Measurements from ENCODE around the gene MIA3.

MIA3 gene

DNA sequence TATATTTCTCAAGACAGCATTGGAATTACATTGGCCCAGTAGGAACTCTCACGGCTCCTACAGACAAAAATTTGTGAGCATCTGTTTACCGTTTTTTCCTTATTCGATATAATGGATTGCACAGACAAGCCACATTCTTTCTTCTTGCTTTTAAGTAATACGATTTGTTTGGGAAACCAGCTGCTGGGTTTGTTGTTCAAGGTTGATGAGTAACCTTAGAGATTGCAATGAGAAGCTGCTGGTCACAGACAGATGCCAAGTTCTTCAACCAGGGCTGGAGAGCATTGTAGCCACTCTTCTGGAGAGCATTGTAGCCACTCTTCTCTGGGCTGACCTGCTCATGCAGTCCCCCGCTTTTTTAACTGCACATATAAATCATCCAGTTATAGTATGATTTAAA, 1.4 kb upstream of the MIA3 start:
- no peak overlapping the region for H3K4me2 ChIP-seq

DNA sequence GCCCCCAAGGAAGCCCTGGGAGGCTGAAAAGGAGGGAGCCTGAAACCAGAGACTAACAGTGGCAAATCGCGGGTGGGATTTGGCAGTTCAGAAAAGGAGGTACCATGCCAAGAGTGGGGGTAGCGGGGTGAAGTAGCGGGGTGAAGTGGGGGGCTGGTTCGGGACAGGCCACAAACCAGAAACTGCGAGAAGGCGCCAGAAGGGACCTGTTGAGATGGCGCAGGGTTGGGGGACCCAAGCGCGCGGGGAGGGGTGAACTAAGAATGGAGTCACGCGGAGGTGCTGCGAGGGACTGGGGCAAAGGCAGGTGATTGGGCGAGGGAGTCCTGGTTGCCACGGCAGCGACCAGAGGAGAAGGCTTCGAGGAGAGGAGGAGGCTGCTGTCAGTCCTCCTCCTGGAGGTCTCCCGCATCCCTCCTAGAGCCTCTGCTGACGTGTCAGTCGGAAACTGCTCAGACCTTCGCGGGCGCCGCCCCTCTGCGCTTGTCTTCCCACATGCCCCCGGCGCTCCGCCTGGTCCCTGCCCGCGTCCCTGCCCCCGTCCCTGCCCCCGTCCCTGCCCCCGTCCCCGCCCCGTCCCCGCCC, 438 bp upstream of the MIA3 start:
- Histone ChIP-seq H3K4me1 (peaks cover 15% of the 10 kb centered on the region), H3K9me3 (no peaks in the 10 kb centered on the region), H3K4me3 (peak overlapping the region; percentile 69), H3K27ac (no peak overlapping the region; the same call in 1 of the 2 replicates), H3K9ac (peak overlapping the region; percentile 69), H4K20me1 (peaks cover 28% of the 10 kb centered on the region), H3K4me2 (peak overlapping the region; percentile 88), H3K27me3 (peaks cover 5% of the 10 kb centered on the region; the same call in 1 of the 2 replicates), H3K36me3 (peaks cover 15% of the 10 kb centered on the region)
- TF ChIP-seq Cebpa-rat (IDR thresholded peaks at IDR 0.05): no peak

More for the DNA sequence above, 1.4 kb upstream of the MIA3 start:
- Histone ChIP-seq H4K20me1 (peaks cover 28% of the 10 kb centered on the region), H3K27ac (no peak overlapping the region), H3K36me3 (peaks cover 5% of the 10 kb centered on the region; the same call in 1 of the 2 replicates), H3K27me3 (peaks cover 5% of the 10 kb centered on the region; the same call in 1 of the 2 replicates), H3K9me3 (no peaks in the 10 kb centered on the region), H3K4me1 (peaks cover 15% of the 10 kb centered on the region), H3K9ac (no peak overlapping the region), H3K4me3 (no peak overlapping the region)
- TF ChIP-seq Cebpa-rat (IDR thresholded peaks at IDR 0.05): no peak

- Histone ChIP-seq H3K9me3 (no peaks in the 10 kb centered on the region), H3K27me3 (peaks cover 5% of the 10 kb centered on the region; the same call in 1 of the 2 replicates), H3K36me3 (peaks cover 28% of the 10 kb centered on the region), H3K27ac (no peak overlapping the region), H3K4me3 (peak overlapping the region; percentile 98), H4K20me1 (peaks cover 28% of the 10 kb centered on the region), H3K4me2 (peak overlapping the region; percentile 95), H3K9ac (peak overlapping the region; percentile 90), H3K4me1 (peaks cover 15% of the 10 kb centered on the region)
- no peak for TF ChIP-seq Cebpa-rat (IDR thresholded peaks at IDR 0.05)
Observed at GRCh38 chr1:222618880-222619596, 1.1 kb downstream of the MIA3 start.

DNA sequence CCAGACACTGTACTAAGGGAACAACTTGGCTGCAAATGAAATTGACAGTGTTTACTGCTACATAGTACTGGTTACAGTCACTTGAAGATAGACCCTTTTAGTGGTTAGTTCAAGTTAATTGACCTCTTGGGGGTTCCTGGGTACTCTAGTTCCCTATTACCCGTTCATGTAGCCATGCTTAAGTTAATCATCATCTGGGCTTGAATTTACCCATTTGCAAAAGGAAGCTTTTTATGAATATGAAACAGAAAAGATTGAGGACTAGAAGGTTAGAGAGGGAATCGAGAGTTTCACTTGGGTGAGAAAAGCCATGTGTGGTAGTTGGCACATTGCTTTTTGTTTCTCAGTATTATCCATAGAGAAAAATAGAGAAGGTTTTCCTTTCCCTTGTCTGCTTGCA, 2.7 kb downstream of the MIA3 start:
- Histone ChIP-seq H3K36me3 (peaks cover 40% of the 10 kb centered on the region), H3K4me2 (no peak overlapping the region), H3K4me3 (no peak overlapping the region), H3K27ac (no peak overlapping the region), H3K9me3 (no peaks in the 10 kb centered on the region), H3K9ac (no peak overlapping the region), H3K27me3 (peaks cover 5% of the 10 kb centered on the region; the same call in 1 of the 2 replicates), H3K4me1 (peaks cover 15% of the 10 kb centered on the region), H4K20me1 (peaks cover 28% of the 10 kb centered on the region)
- no peak for TF ChIP-seq Cebpa-rat (IDR thresholded peaks at IDR 0.05)

DNA sequence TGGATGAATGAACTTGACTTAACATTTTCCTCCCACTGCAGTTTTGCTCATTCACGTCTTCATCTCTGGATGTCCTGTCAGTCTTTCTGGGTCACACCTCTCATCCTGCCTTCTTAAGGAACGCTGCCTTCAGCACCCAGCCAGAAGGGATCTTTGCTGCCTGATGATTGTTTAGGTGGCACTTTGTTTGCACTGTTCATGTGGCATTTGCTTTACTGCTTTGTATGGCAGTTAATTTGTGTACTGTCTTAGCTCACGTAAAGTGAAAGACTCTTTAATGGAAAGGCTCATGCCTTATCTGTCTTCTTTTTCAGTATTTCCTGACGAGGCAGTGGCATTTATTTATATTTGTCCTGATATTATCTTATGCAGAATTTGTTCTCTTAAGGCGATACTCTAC, 4.9 kb downstream of the MIA3 start:
- Histone ChIP-seq H3K4me1 (peaks cover 10% of the 10 kb centered on the region), H3K36me3 (peaks cover 62% of the 10 kb centered on the region), H3K27ac (no peak overlapping the region), H4K20me1 (peaks cover 28% of the 10 kb centered on the region), H3K9ac (no peak overlapping the region), H3K9me3 (no peaks in the 10 kb centered on the region), H3K4me3 (no peak overlapping the region), H3K27me3 (peaks cover 5% of the 10 kb centered on the region; the same call in 1 of the 2 replicates), H3K4me2 (no peak overlapping the region)
- TF ChIP-seq Cebpa-rat (IDR thresholded peaks at IDR 0.05): no peak

- Histone ChIP-seq H3K4me1 (peaks cover 10% of the 10 kb centered on the region), H3K9me3 (no peaks in the 10 kb centered on the region), H3K4me2 (no peak overlapping the region), H3K27me3 (peaks cover 5% of the 10 kb centered on the region; the same call in 1 of the 2 replicates), H3K4me3 (no peak overlapping the region), H3K27ac (no peak overlapping the region), H3K36me3 (peaks cover 69% of the 10 kb centered on the region), H3K9ac (no peak overlapping the region), H4K20me1 (peaks cover 28% of the 10 kb centered on the region)
- no peak for TF ChIP-seq Cebpa-rat (IDR thresholded peaks at IDR 0.05)
Observed at GRCh38 chr1:222623458-222623857, 5.6 kb downstream of the MIA3 start.

GRCh38 chr1:222624214-222624613, 6.3 kb downstream of the MIA3 start:
- H3K4me2 ChIP-seq: no peak overlapping the region
- no peak for TF ChIP-seq Cebpa-rat (IDR thresholded peaks at IDR 0.05)
- peaks cover 5% of the 10 kb centered on the region for H3K4me1 ChIP-seq
- no peaks in the 10 kb centered on the region for H3K9me3 ChIP-seq
- no peak overlapping the region for H3K4me3 ChIP-seq
- H3K27me3 ChIP-seq: no peaks in the 10 kb centered on the region
- H3K9ac ChIP-seq: no peak overlapping the region
- peaks cover 76% of the 10 kb centered on the region for H3K36me3 ChIP-seq
- H3K27ac ChIP-seq: no peak overlapping the region
- peaks cover 22% of the 10 kb centered on the region for H4K20me1 ChIP-seq

GRCh38 chr1:222627232-222627631, 9.3 kb downstream of the MIA3 start:
- no peaks in the 10 kb centered on the region for H3K9me3 ChIP-seq

GRCh38 chr1:222629921-222630535, 12.1 kb downstream of the MIA3 start:
- H3K9ac ChIP-seq: no peak overlapping the region
- H3K9me3 ChIP-seq: no peaks in the 10 kb centered on the region
- no peaks in the 10 kb centered on the region for H3K27me3 ChIP-seq
- no peak overlapping the region for H3K4me2 ChIP-seq
- no peaks in the 10 kb centered on the region for H4K20me1 ChIP-seq
- no peak overlapping the region for H3K4me3 ChIP-seq
- peaks cover 91% of the 10 kb centered on the region for H3K36me3 ChIP-seq
- H3K4me1 ChIP-seq: peaks cover 14% of the 10 kb centered on the region
- no peak for TF ChIP-seq Cebpa-rat (IDR thresholded peaks at IDR 0.05)
- H3K27ac ChIP-seq: no peak overlapping the region

More at GRCh38 chr1:222627232-222627631, 9.3 kb downstream of the MIA3 start:
- Histone ChIP-seq H3K27ac (no peak overlapping the region), H4K20me1 (no peaks in the 10 kb centered on the region), H3K4me2 (no peak overlapping the region), H3K4me3 (no peak overlapping the region), H3K27me3 (no peaks in the 10 kb centered on the region), H3K4me1 (no peaks in the 10 kb centered on the region), H3K36me3 (peaks cover 94% of the 10 kb centered on the region), H3K9ac (no peak overlapping the region)
- no peak for TF ChIP-seq Cebpa-rat (IDR thresholded peaks at IDR 0.05)

Measured in BLaER1 (cell line).